HUES6 (cell line): ENCODE measurements around the gene RPS27L.
A peak's percentile ranks its signal among the peaks of the same experiment; 100 is the strongest.

Experiments used
- H3K27ac ChIP-seq: 2 replicates; pipeline ENCODE4 v1.7.0; 2013; ENCODE audit warnings: low read depth, mild to moderate bottlenecking, low read length, inconsistent platforms
- H3K27me3 ChIP-seq: 2 replicates; pipeline ENCODE4 v1.6.1; 2013; ENCODE audit warnings: low read length; ENCODE audit not compliant: control insufficient read depth, insufficient read depth
- H3K36me3 ChIP-seq: 2 replicates; pipeline ENCODE4 v1.6.1; 2013; ENCODE audit warnings: low read length; ENCODE audit not compliant: control insufficient read depth, insufficient read depth
- H3K4me1 ChIP-seq: 2 replicates; pipeline ENCODE4 v1.6.1; 2013; ENCODE audit warnings: low read length; ENCODE audit not compliant: control insufficient read depth, insufficient read depth
- H3K4me3 ChIP-seq: 2 replicates; pipeline ENCODE4 v1.5.1; 2013; ENCODE audit warnings: low read depth, low read length
- H3K9ac ChIP-seq: one replicate; pipeline ENCODE4 v1.6.1; 2013; ENCODE audit warnings: mild to moderate bottlenecking, low read length
- H3K9me3 ChIP-seq: 2 replicates; pipeline ENCODE4 v1.6.1; 2013; ENCODE audit warnings: low read depth, low read length; ENCODE audit not compliant: control insufficient read depth, insufficient read depth

RPS27L gene

DNA sequence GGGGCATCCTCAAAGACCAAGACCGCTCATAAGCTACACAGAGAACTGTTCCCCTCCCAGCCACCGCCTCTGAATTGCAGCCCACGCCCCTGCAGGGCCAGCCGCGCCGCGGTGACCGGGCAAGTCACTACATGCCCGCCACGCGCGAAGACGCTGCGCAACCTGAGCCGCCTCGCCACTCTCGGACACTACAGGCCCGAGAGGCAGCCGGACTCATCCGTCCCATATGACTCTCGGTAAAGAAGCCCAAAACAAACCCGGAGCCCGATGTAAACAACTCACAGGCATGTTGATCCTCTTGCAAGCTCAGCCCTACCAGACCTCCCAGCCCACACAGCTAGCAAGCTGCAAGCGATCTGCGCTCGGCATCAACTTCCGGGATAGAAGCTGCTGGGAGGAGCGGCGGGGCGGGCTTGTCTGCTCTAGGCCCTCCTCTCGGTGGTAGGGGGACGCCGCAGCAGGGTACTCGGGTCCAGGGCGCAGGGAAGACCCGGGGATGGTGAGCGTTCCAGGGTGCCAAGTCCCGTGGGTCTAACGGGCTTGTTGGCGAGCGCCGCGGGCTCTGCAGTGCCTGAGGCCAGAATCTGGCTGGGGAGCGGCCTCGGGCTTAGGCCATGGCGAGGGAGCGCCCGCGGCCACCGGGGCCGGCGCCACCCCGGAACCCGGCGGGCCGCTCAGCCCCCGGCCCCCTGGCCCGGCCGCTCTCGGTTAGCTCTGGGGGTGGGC, at the start of gene RPS27L:
TSS of gene RPS27L (minus strand) at position 360 of the 726 bp plus-strand sequence. CDS start at position 288, 72 bp downstream.
- Histone ChIP-seq H3K9me3 (0 out of 2 replicates have a peak, but pooled peaks cover 3% of the 10 kb centered on the region), H3K9ac (peak within 1 kb of the TSS; percentile 96), H3K27ac (peak within 1 kb of the TSS; percentile 94), H3K27me3 (no peaks in the 10 kb centered on the region), H3K4me1 (0 out of 2 replicates have a peak, but pooled peaks cover 3% of the 10 kb centered on the region), H3K36me3 (peaks cover 26% of the 10 kb centered on the region), H3K4me3 (peak within 1 kb of the TSS; percentile 99)

- H3K36me3 ChIP-seq = 0 out of 2 replicates have a peak, but pooled peaks cover 3% of the 10 kb centered on the region
- no peak overlapping the region for H3K4me3 ChIP-seq
- no peaks in the 10 kb centered on the region for H3K9me3 ChIP-seq
- H3K4me1 ChIP-seq = peaks cover 16% of the 10 kb centered on the region
- no peak overlapping the region for H3K27ac ChIP-seq
- no peaks in the 10 kb centered on the region for H3K27me3 ChIP-seq
- no peak overlapping the region for H3K9ac ChIP-seq
Observed at GRCh38 chr15:63206079-63206478, 48.8 kb upstream of the RPS27L start.

- no peak overlapping the region for H3K9ac ChIP-seq
Observed at GRCh38 chr15:63203451-63204090, 46.3 kb upstream of the RPS27L start.

DNA sequence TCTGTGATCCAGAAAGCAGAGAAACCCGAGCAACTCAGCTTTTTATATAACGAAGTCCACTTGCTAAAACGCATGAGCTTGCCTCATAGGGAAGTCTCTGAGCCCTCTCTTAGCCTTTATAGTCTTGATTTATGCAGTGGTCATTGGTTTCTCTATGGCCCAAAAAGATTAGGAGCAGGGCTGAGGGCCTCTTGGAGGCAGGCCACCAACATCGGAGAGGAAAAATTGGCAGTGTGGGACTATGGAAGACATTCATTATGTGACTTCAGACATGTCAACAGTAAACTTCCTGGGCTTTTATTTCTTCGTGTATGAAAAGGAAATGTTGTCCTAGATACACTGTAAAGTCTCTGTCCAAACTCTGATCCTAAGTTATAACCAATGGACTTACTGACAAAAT, 45.6 kb upstream of the RPS27L start:
- peaks cover 15% of the 10 kb centered on the region for H3K4me1 ChIP-seq
- H3K4me3 ChIP-seq = no peak overlapping the region
- H3K36me3 ChIP-seq = 0 out of 2 replicates have a peak, but pooled peaks cover 3% of the 10 kb centered on the region
- H3K27ac ChIP-seq = no peak overlapping the region
- no peaks in the 10 kb centered on the region for H3K27me3 ChIP-seq
- H3K9me3 ChIP-seq = no peaks in the 10 kb centered on the region
- H3K9ac ChIP-seq = no peak overlapping the region

More at GRCh38 chr15:63203451-63204090, 46.3 kb upstream of the RPS27L start:
- Histone ChIP-seq H3K9me3 (no peaks in the 10 kb centered on the region), H3K36me3 (0 out of 2 replicates have a peak, but pooled peaks cover 3% of the 10 kb centered on the region), H3K27ac (no peak overlapping the region), H3K4me3 (no peak overlapping the region), H3K4me1 (peaks cover 8% of the 10 kb centered on the region; the same call in 1 of the 2 replicates), H3K27me3 (no peaks in the 10 kb centered on the region)

- no peak overlapping the region for H3K27ac ChIP-seq
- H3K4me1 ChIP-seq = peaks cover 35% of the 10 kb centered on the region
- H3K27me3 ChIP-seq = no peaks in the 10 kb centered on the region
- 0 out of 2 replicates have a peak, but pooled peaks cover 3% of the 10 kb centered on the region for H3K36me3 ChIP-seq
- H3K9me3 ChIP-seq = no peaks in the 10 kb centered on the region
- no peak overlapping the region for H3K4me3 ChIP-seq
- H3K9ac ChIP-seq = no peak overlapping the region
Observed at GRCh38 chr15:63200464-63201249, 43.4 kb upstream of the RPS27L start.

DNA sequence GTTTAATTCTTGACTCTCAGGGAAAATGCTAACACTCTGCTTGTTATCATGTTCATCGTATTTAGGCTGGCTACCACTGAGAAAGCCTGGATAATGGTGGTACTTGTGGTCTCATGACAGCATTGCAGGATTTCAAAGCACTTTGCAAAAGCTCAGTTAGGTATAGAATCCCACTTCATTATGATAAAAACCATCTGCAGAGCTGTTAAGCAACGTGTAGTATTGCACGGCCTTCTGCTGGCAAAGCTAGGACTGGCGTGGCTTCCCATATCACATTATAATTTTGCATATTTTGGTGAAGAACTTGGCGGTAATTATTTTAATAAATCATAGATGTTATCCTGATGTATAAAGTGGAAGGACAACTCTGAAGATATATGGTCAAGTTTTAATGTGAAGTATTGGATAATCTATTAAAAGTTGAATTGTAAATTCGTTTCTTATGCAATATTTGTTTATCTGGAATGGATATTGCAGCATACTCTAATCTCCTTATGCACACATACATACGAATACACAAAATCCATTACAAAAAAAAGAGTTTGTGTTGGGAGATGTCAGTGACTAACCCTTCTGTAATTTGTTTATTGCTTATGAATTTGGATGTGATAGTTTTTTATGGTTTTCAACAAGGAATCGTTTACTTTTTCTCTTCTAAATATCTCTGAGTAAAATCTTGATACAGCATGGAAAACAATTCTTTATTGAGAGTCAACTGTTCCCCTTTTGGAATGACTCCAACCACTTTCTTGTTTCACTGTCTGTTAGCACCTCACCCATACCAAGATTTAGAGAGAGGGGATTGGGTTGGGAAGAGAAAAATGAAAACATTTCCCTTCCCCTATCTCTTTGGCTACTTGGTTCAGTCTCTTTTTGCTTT, 41.3 kb upstream of the RPS27L start:
- Histone ChIP-seq H3K9me3 (no peaks in the 10 kb centered on the region), H3K9ac (no peak overlapping the region), H3K36me3 (0 out of 2 replicates have a peak, but pooled peaks cover 3% of the 10 kb centered on the region), H3K4me3 (no peak overlapping the region), H3K4me1 (peaks cover 43% of the 10 kb centered on the region), H3K27ac (no peak overlapping the region), H3K27me3 (no peaks in the 10 kb centered on the region)

DNA sequence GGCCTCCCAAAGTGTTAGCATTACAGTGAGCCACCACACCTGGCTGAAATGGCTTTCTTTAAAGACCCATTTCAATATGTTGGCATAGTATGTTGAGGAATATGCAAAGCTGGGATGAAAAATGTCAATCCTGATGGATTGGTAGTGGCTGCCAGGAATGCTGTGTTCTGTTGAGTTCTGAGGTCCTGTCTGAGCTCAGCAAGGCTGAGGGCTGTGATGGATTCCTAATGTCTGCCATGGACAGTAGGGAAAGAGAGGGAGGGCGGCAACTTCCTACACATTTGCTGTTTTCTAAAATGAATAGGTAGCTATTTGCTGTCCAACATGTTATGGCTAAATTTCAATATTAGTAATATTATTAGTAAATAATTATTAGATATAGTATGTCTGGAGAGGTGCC, 40.3 kb upstream of the RPS27L start:
- Histone ChIP-seq H3K36me3 (0 out of 2 replicates have a peak, but pooled peaks cover 3% of the 10 kb centered on the region), H3K4me3 (no peak overlapping the region), H3K4me1 (peaks cover 43% of the 10 kb centered on the region), H3K27me3 (no peaks in the 10 kb centered on the region), H3K9ac (no peak overlapping the region), H3K27ac (no peak overlapping the region), H3K9me3 (no peaks in the 10 kb centered on the region)

GRCh38 chr15:63196842-63197241, 39.6 kb upstream of the RPS27L start:
- H3K4me3 ChIP-seq = no peak overlapping the region
- H3K9me3 ChIP-seq = no peaks in the 10 kb centered on the region
- H3K27me3 ChIP-seq = no peaks in the 10 kb centered on the region
- H3K4me1 ChIP-seq = peaks cover 44% of the 10 kb centered on the region
- H3K36me3 ChIP-seq = 0 out of 2 replicates have a peak, but pooled peaks cover 3% of the 10 kb centered on the region
- no peak overlapping the region for H3K9ac ChIP-seq
- no peak overlapping the region for H3K27ac ChIP-seq

GRCh38 chr15:63195569-63196015, 38.3 kb upstream of the RPS27L start:
- H3K27ac ChIP-seq = no peak overlapping the region
- no peaks in the 10 kb centered on the region for H3K27me3 ChIP-seq
- no peaks in the 10 kb centered on the region for H3K36me3 ChIP-seq
- no peaks in the 10 kb centered on the region for H3K9me3 ChIP-seq
- H3K4me3 ChIP-seq = no peak overlapping the region
- H3K4me1 ChIP-seq = peaks cover 50% of the 10 kb centered on the region
- H3K9ac ChIP-seq = no peak overlapping the region
